ENCODE measurements around the gene PRSS12.

PRSS12 gene

DNA sequence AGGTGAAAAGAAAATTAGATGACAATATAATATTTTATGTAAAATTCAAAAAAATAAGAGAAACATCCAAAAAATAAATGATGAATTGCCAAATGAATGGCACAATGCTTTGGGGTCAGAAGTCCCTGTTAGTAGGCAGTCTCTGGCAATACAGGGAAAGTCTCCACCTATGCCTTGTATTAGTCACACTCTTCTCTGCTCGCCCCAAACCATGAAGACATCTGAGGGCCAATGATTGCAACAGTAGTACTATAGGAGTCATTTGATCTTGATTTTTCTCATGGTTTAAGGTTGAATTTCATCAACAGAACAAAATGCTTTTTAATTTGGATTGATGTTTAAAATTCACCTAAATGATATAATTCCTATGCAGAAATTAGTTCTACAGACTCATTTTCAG is 3.9 kb upstream of the PRSS12 start:
- no peak for DNase-seq

DNA sequence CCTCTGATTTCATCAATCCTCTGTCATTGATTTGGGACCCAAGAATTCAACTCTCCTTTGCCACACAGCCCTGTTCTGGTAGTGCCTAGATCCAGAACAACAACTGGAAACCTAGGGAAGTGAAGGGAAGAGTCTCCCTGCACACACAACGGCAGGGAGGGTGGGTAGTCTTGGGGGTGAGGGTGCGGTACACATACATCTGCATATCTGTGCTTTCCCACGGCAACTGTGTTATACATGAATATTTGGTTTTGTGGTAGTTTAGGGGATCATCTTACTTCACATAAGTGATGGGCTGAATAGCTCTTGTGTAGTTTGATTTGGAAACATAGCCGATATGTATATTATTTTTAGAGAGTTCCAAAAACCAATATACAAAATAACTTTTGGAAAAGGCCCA is 3.3 kb upstream of the PRSS12 start:
- DNase-seq: no peak

DNA sequence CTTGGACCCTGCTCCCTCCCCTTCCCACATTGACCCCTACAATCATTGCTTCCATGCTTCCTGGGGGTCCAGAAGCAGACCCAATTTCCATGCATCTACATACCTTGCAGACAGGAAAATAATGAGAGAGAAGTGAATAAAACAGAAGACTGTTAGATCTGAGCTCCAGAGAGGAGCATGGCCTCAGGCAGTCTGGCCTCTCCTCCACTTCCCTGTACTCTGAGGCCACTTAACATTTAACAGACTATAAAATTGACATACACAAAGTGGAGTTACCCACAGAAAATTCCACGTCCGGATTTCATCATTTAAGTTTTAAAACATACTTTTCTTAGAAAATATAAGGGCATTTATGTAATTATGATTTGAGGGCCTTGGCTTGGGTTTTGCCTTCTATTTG is 2.1 kb upstream of the PRSS12 start:
- no peak for DNase-seq

DNA sequence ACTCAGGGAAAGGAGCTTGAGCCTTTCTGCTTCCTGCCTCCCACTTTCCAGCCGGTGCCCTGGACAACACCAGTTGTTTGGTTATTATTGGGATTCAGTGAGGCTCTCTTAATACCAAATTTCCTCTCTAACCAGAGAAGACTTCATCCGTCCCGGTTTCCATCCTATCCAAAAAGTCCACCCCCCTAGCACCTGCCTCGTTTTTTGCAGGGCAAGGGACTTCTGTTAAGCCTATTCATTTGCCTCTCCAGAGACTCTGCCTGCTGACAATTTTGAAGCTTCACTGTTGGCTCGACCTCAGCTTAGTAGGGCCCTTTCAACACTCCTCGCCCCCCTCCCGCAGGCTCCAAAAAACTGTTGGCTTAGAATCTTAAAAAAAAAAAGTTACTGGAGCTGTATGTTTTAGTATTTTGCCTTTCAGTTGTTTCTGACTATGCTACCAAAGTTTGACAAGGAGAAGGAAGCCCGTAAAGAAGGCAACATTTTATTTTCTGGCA is 779 bp upstream of the PRSS12 start:
- DNase-seq: no peak

DNA sequence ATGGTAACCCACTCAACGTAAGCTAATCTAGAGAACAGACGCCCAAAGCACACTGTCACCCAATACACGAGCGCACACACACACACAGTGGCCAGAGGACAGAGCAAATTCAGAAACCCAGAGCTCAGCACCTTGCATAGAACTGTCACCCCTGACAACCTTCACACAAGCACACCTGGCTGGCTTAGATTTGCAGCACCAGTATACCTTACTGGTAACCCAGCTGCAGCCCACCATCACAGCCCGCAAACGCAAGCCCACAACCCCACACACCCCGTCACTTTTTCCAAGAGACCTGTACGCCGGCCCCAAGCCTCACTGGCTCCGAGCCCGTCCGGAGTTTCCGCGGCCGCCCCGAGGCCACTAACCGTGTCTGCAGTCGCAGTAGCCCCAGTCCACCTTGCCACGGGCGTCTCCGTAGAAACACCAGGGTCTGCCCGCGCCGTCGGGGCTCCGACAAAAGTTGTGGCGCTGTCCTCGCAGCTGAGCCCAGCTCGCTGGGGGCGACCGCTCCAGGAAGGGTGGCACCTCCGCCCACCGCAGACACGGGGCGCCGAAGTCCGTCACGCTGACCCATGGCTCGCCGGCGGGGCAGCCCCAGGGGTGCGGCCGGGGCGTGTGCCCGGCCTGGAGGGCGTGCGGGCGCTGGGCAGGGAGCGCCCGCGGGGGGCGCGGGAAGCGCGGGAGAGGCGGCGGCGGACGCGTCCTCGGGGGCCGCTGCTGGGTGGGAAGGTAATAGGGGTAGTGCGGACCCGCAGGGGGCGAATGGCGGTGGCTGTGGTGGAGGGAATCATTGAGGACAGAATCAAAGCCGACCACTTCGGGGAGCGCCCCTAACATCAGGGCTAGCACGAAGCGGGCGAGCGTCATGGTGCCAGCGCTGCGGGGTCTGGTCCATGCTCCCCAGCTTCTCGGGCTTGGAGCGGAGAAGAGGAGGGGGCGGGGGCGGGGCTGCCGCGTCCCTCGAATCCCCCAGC is 664 bp downstream of the PRSS12 start:
- DNase-seq: peak in 3 of 56 donors; percentile 1 to 26 (median 11)

DNA sequence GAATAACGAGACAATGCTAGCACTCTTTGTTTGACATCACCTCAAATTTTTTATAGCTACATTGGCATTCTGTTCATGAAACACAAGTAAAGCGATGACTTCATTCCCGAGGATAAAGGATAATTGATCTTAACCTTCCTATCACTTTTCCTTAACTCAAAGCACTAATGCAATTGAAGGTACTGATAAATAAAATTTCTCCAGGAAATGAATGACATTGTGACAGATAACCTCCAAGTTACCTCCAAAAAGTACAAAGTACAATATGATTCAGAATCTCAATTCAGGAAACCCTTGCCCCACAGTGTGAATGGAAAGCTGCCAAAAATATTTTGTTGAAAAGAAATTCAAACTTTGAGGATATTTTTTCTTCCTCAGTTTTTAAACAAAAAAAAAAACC is 1.8 kb downstream of the PRSS12 start:
- no peak for DNase-seq

DNA sequence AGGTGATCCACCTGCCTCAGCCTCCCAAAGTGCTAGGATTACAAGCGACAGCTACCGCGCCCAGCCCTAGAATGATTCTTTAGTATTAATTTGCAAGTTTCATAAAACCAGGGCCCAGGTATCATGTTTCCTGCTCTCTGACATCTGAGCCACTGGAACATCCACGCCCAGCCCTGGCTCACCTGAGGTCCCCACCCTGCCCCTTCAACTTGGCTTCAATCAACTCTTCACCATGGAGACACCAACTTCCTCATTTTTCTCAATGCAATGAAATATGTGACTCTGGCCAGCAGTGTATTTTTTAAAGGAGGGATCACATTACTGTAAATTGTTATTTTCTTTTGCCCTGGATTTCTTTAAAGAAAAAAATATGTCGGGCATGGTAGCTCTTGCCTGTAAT is 3.9 kb downstream of the PRSS12 start:
- no peak for DNase-seq

DNA sequence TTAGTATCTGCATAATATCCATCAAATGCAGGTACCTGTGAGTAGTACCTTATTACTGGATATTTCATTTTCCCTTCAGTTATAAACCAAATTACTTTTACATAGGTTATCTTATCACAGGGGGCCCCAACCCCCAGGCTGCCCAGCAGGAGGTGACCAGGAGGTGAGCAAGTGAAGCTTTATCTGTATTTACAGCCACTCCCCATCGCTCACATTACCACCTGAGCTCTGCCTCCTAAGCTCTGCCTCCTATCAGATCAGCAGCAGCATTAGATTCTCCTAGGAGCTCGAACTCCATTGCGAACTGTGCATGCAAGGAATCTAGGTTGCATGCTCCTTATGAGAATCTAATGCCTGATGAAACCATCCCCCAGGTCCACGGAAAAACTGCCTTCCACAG is 6.3 kb downstream of the PRSS12 start:
- no peak for DNase-seq

DNA sequence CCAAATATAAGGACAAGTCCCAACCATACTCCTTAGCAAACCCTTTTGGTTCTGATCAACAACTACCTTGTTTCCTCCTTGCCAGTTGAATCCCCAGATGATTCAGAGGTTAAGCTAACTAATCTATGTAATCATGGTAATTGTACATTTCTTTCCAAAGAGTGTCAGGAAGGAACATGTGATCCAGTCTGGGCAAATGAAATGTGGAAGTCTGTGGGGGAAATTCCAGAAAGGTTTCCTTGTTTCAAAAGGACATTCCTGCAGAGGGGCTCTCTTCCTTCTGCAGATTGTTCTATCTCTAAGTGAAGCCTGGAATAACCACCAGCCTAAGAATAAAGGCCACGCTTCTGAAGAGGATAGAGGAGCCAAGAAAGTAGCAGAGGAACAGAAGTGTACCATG is 7.0 kb downstream of the PRSS12 start:
- no peak for DNase-seq

DNA sequence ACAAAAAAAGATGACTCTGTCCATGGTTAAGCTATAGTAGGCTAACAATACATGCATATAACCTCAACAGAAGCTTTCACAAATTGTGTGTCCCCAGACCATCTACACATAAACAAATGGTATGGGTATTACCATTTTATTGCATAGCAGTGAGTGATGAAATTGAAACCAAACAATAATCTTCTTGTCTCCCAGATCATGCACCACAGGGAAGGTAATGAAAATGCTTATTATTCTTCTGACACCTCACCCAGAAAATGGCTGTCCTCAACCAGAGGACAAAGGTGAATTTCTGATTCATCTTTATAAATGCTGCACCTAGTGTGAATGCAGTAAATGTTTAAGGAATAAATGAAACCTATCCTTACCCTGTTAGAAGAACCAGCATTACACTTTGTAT is 8.0 kb downstream of the PRSS12 start:
- no peak for DNase-seq

DNA sequence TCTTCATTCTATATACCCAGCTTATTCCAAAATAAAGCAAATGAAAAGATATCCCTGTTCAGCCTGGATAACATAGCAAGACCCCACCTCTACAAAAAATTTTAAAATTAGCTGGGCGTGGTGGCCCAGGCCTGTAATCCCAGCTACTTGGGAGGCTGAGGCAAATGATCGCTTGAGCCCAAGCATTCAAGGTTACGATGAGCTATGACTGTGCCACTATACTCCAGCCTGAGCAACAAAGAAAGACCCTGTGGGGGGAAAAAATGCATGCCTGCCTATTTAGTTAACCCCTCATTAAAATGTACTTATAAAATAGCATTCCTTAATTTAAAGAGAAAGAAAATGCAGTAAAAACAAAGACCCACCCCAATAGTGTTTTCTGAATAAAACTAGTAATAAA is 9.3 kb downstream of the PRSS12 start:
- no peak for DNase-seq

DNA sequence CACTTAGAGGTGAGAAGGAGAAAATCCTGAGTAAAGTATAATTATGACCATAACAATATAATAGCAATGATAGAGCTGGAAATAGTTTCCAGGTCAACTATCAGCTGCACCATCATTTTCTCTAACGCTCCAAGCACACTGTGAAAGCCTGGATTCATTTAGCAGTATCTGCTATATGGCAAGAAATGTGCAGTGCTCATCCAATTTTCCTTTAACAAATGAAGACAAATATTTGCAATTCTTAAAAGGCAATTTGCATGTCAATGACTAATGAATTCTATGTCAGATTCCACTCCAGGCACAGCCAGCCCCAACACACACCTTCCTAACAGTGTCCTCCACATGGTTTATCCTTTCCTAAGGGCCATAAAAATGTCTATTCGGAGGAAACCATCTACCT is 12.7 kb downstream of the PRSS12 start:
- no peak for DNase-seq

DNA sequence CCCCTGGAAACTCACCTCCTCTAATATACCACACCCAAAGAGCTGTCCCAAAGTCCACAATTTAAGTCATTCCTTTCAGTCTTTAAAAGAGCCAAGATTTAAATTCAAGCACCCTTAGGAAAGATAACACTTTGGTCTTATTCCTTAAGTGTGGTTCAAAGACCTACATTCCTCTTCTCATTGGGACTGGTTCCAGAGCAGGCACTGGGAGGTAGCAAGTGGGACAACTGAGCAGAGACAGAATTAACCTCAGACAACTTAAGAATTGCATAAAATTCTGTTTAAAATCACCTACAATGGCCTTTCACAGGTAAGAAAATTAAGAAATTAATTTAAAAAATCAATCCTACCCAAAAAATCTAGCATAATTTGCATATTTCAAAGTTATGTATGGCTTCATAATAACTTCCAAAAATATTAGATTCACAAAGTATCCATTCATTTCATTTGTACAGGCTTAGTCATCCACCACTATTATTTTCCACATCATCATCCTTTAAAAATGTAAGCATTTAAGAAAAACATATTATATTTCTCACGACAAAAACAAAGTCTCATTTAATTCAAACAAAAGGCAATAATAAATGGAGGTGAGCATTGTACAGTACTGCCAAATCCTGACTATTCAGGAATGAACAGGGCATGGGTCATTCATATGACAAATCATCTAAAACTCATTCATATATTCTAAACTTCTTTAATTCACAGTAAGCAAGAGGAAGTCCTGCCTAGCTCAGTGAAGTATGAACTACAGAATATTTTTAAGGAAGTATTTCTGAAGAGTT is 13.6 kb downstream of the PRSS12 start:
- no peak for DNase-seq

DNA sequence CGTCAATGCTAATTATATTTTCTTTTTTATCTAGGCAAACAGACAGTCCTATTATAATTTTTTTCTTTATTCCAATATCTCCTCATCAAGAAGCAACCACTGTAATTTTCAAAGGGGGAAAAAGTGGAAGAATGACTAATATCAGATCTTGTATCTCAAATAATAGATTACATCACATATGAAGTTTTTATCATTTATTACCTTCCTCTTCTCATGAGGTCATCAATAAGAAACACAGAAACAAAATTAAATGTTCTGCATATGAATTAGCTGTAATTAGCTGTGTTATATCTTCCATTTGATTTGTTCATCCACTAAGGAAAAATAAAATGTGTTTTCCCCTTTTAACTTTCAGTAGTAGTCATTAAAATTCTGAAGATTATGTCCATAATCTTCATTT is 14.3 kb downstream of the PRSS12 start:
- no peak for DNase-seq

DNA sequence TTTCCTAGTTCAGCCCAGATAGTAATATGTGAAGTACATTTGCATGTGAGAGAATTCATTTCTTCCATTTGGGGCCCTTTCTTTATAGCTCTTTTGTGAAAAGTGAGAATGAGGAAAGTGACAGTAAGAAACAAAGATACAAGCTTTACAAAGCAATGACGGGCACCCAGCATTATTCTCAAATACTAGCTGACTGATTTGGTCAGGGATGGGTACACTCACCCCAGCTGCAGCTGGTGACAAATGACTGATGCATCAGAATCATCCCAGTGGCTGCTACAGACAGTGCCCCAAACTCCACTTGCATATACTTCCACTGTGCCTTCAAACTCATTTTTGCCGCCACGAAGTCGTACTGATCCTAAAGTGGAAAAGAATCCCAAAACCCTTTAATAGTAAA is 14.8 kb downstream of the PRSS12 start:
- no peak for DNase-seq

DNA sequence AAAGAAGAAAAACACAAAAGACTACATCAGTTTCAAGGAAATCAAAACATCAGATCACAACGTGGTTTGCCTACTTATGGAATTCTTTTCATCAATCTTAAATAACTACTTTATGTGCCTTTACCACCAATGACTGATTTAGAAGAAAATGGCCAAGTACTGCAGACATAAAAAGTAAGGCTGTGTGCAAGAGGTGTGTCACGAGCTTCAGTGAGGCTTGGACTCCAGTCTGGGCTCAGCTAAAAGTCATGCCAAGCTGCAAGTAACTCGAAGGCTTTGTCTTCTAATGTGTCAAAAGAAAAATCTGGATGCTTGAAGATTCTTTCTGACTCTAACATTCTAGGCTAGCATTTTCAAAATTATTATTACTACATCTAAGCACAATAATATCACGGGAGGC is 17.0 kb downstream of the PRSS12 start:
- DNase-seq: no peak

DNA sequence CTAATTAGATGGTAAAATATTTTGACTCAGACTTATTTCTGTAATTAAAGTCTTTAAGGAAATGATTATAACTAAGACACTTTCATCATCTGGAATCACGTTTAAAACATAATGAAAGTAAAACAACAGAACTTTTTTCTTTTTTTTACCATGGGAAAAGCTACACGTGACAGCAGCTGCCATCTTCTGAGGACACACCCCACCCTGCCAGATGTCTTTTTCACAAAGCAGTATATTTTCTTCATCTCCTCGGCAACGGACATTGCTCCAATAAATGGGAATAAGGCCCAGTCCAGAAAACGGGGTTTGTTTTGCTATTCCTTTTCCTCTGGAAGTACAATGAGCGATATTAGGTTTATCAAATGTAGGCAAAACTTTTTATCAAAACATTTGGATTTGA is 17.5 kb downstream of the PRSS12 start:
- no peak for DNase-seq

DNA sequence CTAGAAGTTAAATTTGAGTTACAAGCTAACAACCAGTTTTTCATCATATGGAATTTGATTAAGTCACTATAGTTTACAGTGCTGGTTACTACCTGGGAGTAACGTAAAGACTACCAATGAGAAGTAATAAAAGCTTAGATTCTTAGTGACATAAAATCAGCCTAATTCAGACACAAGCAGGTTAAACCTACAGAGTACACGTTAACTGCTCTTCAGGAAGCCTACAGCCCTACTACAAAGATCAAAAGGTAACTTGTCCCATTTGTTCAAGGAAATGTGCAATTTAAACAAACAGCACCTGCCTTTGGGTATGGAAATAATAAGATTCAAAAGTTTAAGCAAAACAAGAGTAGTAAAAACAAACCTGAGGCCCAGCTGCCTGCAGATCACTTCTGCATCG is 21.5 kb downstream of the PRSS12 start:
- no peak for DNase-seq

DNA sequence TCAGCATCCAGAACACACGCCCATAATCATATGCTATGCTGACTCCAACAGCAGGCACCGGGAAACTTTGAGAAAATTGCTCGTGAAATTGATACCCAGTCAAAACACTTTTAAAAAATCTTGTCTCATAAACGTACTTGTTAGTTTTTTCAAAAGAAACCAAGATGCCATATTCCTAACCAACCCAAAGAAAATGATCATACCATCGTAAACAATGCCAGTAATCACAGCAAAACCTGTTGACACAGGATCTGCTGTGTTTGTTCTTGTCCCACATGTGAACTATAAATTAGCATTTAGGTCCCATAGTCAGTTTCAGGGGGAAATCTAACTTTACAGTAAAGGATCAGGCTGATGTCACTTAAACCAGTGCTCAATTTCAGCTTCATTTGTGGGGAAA is 23.0 kb downstream of the PRSS12 start:
- no peak for DNase-seq

DNA sequence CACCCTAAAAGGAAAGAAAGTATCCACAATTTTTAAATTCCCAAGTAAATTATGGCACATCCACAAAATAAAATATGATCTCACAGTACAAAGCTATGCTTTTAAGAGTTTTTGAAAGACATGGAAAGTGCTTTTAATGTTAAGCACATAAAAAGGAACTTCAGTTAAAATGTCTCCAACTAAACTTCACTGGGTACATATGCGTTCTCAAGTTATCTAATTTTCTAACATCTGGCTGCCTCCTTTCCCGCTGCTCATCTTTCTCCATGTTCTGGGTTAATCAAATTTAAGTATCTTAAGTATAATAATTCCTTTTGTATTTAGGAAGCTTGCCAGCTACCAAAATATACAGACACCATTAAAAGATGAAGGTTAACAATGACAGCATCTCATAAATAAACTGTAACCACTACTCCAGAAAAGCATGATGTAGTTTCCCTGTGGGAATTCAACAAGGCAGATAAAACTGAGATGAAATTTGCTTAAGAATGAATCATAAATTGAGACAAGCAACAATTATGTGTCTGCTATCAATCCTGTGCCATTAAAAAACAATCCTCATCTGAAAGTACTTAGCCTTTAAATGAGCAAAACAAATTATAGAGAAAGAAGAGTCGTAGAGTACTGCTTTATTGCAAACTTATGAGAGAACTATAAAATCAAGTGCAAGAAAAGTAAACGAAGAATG is 25.1 kb downstream of the PRSS12 start:
- DNase-seq: no peak

DNA sequence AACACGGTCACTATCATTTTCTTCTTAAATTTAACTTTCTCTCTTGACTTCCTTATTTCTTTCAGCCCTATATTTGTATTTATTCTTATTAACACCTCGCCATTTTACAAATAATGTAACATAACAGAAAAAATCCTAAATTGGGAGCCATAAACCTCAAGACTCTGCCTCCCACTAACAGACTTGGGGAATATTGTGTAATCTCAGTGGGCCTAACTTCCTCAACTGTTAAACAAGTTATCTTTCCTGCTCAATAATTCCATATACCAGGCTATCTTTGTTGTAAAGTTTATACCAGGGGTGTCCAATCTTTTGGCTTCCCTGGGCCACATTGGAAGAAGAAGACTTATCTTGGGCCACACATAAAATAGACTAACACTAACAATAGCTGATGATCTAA is 26.2 kb downstream of the PRSS12 start:
- DNase-seq: no peak

DNA sequence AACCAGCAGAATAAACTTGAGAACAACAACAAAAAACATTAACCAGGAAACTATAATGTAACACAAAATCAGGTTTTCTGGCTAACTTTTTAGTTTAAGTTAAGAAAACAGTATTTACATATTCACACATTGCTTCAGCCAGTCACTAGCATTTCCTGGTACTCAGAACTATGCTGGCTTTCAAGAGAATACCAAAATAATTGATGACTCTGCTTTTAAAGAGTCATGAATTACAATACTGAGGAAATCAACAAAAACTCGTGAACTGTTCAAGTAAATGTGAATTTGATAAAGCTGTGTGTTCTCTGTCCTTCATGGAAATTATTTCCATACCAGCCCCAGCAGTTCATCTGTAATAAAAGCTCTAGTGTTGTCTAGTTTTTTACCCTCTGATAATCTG is 27.4 kb downstream of the PRSS12 start:
- no peak for DNase-seq

All from amygdala (tissue), 56 donors.